GM10266 (cell line): ENCODE measurements around the gene DMRTA1.
A peak's percentile ranks its signal among the peaks of the same experiment; 100 is the strongest.
"Not testable (repeated sequence)": the region's sequence is repeated elsewhere in the genome, so short reads cannot be mapped to it uniquely, and the experiment has no call there.

Experiments
- DNase-seq: peaks from one replicate; pipeline ENCODE4 v3.0.0; 2012; ENCODE audit errors: extremely low spot score
- TF ChIP-seq, protein P1 (sequence below): IDR thresholded peaks from 2 replicates; pipeline ENCODE4 v1.5.1; 2012; ENCODE audit warnings: mild to moderate bottlenecking, low read depth; ENCODE audit not compliant: control insufficient read depth, insufficient read depth; ENCODE audit errors: missing control alignments

DMRTA1 gene

DNA sequence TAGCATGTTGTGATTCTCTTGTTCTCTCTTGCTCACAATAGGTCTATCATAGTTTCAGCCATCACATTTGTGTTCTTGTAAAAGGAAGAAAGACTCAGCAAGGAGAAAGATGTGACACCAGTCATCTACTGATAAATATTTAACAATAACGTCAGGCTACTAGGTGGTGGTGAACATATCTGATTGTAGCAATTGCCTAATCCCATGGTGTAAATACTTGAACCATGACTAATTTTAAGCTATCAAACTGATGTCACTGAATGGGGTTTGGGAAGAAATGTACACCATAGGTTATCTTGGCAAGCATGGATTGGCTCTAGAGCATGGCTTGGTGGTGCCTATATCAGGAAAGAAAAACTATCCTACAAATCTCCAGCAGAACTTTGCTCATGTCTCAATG lies 16.6 kb downstream of the DMRTA1 start:
- TF ChIP-seq, protein P1, sequence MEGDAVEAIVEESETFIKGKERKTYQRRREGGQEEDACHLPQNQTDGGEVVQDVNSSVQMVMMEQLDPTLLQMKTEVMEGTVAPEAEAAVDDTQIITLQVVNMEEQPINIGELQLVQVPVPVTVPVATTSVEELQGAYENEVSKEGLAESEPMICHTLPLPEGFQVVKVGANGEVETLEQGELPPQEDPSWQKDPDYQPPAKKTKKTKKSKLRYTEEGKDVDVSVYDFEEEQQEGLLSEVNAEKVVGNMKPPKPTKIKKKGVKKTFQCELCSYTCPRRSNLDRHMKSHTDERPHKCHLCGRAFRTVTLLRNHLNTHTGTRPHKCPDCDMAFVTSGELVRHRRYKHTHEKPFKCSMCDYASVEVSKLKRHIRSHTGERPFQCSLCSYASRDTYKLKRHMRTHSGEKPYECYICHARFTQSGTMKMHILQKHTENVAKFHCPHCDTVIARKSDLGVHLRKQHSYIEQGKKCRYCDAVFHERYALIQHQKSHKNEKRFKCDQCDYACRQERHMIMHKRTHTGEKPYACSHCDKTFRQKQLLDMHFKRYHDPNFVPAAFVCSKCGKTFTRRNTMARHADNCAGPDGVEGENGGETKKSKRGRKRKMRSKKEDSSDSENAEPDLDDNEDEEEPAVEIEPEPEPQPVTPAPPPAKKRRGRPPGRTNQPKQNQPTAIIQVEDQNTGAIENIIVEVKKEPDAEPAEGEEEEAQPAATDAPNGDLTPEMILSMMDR, result no peak

DNA sequence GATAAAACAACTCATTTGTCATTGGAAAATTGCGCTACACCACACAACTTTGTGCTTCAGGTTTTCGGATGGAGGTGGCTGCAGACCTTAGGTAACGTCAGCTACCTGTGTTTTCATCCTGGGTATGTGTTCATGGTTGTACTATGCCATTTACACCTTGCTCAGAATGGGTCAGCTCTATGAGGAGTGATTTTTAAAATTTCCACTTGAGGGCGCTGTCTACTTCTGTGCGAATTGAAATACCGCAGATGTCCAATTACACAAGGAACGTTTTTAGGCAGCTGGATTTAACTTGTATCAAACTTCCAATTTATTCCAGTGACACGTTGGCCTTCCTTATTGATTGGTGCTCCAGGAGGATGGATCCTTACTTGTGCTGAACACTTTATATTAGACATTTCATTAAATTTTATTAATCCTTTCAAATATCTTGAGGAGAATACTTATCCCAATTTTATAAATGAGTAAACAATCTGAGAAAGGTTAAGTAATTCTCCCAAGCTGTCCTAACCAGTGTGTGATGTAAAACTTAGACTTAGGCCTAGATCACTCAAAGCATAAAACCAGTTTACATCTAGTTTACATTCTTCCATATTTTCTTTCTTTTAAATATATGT lies 23.4 kb downstream of the DMRTA1 start:
- DNase-seq, result no peak
- TF ChIP-seq, protein P1, result peak; percentile 60

More for the DNA sequence above, 16.6 kb downstream of the DMRTA1 start:
- no peak for DNase-seq

DNA sequence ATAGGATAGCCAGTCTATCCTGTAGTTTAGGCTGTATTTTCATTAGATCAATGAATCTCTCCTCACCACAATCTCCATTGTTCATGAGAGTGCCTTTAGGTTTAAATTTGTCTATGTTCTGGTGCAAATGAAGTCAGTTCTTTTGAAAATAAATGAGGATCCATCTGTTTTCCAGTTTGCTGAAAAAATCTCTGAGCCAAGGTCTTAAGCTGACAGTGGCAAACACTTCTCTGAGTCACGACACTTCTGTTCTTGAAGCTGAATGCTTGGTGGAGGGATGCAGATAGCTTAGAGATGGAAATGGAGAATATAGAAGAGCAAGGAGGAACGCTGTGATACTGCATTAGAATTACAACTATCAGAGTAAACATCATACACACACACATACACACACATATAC lies 34.9 kb downstream of the DMRTA1 start:
- no peak for DNase-seq
- TF ChIP-seq, protein P1, result no peak

DNA sequence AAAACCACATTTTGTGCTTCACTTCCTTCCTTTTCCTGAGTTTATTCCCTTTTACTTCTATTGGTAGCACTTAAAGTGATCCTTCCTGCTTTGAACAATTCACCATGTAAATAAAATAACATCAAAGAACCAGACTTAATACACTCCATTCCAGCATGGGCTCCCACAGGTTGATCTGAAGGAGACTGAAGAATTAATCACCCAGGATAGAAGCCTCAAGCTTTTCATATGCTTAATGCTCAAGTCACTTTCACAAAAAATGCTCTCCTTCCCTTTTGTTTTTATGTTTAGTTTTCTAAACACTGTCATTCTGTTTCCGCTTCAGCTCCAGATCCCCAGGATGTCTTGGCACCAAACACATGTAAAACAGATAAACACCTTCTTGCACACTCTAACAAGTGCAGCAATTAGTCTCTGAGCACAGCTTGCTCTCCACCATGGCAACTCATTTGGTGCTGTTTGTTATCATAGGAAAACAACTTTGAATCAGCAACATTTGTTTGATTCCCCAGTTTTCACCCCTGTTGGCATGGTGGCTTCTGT lies 37.0 kb downstream of the DMRTA1 start:
- DNase-seq, result no peak
- TF ChIP-seq, protein P1, result no peak

DNA sequence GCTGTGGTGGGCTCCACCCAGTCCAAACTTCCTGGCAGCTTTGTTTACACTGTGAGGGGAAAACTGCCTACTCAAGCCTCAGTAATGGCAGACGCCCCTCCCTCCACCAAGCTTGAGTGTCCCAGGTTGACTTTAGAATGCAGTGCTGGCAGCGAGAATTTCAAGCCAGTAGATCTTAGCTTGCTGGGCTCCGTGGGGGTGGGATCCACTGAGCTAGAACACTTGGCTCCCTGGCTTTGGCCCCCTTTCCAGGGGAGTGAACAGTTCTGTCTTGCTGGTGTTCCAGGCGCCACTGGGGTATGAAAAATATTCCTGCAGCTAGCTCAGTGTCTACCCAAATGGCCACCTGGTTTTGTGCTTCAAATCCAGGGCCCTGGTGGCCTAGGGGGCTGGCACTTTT lies 49.6 kb downstream of the DMRTA1 start:
- not testable (repeated sequence) for DNase-seq
